Liver (tissue), 9 donors: ENCODE results near the gene SLC22A12. TPM values are rescaled to one million over a fixed set of nuclear protein-coding genes. Genes with fewer than 3 reads are reported as not detected.

Experiments
- DNase-seq: peaks from one replicate; pipeline ENCODE4 v3.0.0-alpha.2; 2017; ENCODE audit warnings: low spot score
- H3K27ac ChIP-seq, 2 donors: one replicate each; pipeline ENCODE4 v1.7.0; 2013; ENCODE audit warnings: inconsistent platforms in 2 of 2, low read length in 2 of 2, control low read depth in 1 of 2, low read depth in 1 of 2, mild to moderate bottlenecking in 1 of 2
- H3K27me3 ChIP-seq, 4 donors: one replicate each; pipeline versions ENCODE4 v1.6.1 to v1.7.0; 2013; ENCODE audit warnings: low read length in 3 of 4, inconsistent platforms in 1 of 4, mild to moderate bottlenecking in 1 of 4, moderate library complexity in 1 of 4; ENCODE audit not compliant: control insufficient read depth in 4 of 4, insufficient read depth in 4 of 4
- H3K36me3 ChIP-seq, 4 donors: one replicate each; pipeline versions ENCODE4 v1.6.1 to v1.7.0; 2013; ENCODE audit warnings: low read length in 3 of 4, mild to moderate bottlenecking in 3 of 4, low read depth in 1 of 4, moderate library complexity in 1 of 4; ENCODE audit not compliant: control insufficient read depth in 4 of 4, insufficient read depth in 3 of 4
- H3K4me1 ChIP-seq, 4 donors: one replicate each; pipeline versions ENCODE4 v1.6.1 to v1.7.0; 2013; ENCODE audit warnings: low read length in 3 of 4, mild to moderate bottlenecking in 3 of 4, moderate library complexity in 1 of 4; ENCODE audit not compliant: control insufficient read depth in 4 of 4, insufficient read depth in 4 of 4
- H3K4me3 ChIP-seq, 3 donors: one replicate each; pipeline versions ENCODE4 v1.6.1 to v1.7.0; 2013; ENCODE audit warnings: low read length in 3 of 3, control low read depth in 1 of 3, low read depth in 1 of 3, mild to moderate bottlenecking in 1 of 3
- H3K9ac ChIP-seq, 2 donors: one replicate each; pipeline ENCODE4 v1.7.0; 2013; ENCODE audit warnings: low read length in 2 of 2, mild to moderate bottlenecking in 2 of 2, moderate library complexity in 2 of 2, control low read depth in 1 of 2, low read depth in 1 of 2
- H3K9me3 ChIP-seq, 4 donors: one replicate each; pipeline versions ENCODE4 v1.6.1 to v1.7.0; 2013; ENCODE audit warnings: low read length in 3 of 4; ENCODE audit not compliant: control insufficient read depth in 4 of 4
- EGR1 ChIP-seq, 2 donors: IDR thresholded peaks; 2 replicates each; pipeline ENCODE4 v1.6.1; 2016 to 2018; ENCODE audit warnings: antibody characterized with exemption in 2 of 2, low read depth in 2 of 2
- FOXA1 ChIP-seq: IDR thresholded peaks from 2 replicates; pipeline ENCODE4 v1.6.1; 2016; ENCODE audit warnings: antibody characterized with exemption
- FOXA2 ChIP-seq: IDR thresholded peaks from 2 replicates; pipeline ENCODE4 v1.6.1; 2016; ENCODE audit warnings: antibody characterized with exemption
- GABPA ChIP-seq, 2 donors: IDR thresholded peaks in 1 of 2; conservative IDR thresholded peaks in 1 of 2; 2 replicates each; pipeline ENCODE4 v1.6.1; 2016; ENCODE audit warnings: antibody characterized with exemption in 2 of 2, mild to moderate bottlenecking in 1 of 2, moderate library complexity in 1 of 2
- HNF4A ChIP-seq, 2 donors: conservative IDR thresholded peaks; 2 replicates each; pipeline ENCODE4 v1.6.1; 2016; ENCODE audit warnings: antibody characterized with exemption in 2 of 2, mild to moderate bottlenecking in 2 of 2
- HNF4G ChIP-seq: IDR thresholded peaks from 2 replicates; pipeline ENCODE4 v1.6.1; 2016; ENCODE audit warnings: antibody characterized with exemption
- MAX ChIP-seq: IDR thresholded peaks from 2 replicates; pipeline ENCODE4 v1.6.1; 2016; ENCODE audit warnings: antibody characterized with exemption
- NR2F2 ChIP-seq: IDR thresholded peaks from 2 replicates; pipeline ENCODE4 v1.6.1; 2016; ENCODE audit warnings: antibody characterized with exemption
- RAD21 ChIP-seq, 2 donors: IDR thresholded peaks; 2 replicates each; pipeline ENCODE4 v1.6.1; 2016; ENCODE audit warnings: antibody characterized with exemption in 2 of 2, mild to moderate bottlenecking in 2 of 2
- RXRA ChIP-seq, 2 donors: IDR thresholded peaks; 2 replicates each; pipeline ENCODE4 v1.6.1; 2017 to 2018; ENCODE audit warnings: antibody characterized with exemption in 2 of 2, mild to moderate bottlenecking in 1 of 2
- SP1 ChIP-seq: IDR thresholded peaks from 2 replicates; pipeline ENCODE4 v1.6.1; 2018; ENCODE audit warnings: antibody characterized with exemption, mild to moderate bottlenecking
- TAF1 ChIP-seq: conservative IDR thresholded peaks from 2 replicates; pipeline ENCODE4 v1.6.1; 2016; ENCODE audit warnings: antibody characterized with exemption, mild to moderate bottlenecking
- YY1 ChIP-seq: IDR thresholded peaks from 2 replicates; pipeline ENCODE4 v1.6.1; 2016; ENCODE audit warnings: antibody characterized with exemption, mild to moderate bottlenecking
- WGBS: extraction: QIAGEN DNeasy Blood & Tissue Kit; methylation state at CpG from one replicate; pipeline ENCODE4 v1.1.7; 2013; 5-methylcytosine and 5-hydroxymethylcytosine counted together
- polyA plus RNA-seq, 2 donors: library from polyadenylated mRNA; stranded (reverse) in 1 of 2; unstranded in 1 of 2; fragments of 200-250 nt in 1 of 2; fragments of >200 nt in 1 of 2; fragmentation: Nextera tagmentation in 1 of 2; extraction: Ambion mirVana in 1 of 2; gene quantifications; one replicate each; pipeline versions ENCODE4 v1.2.1 to v1.2.3, GENCODE V29; 2013 to 2015
- total RNA-seq, 2 donors: library from RNA; depleted of rRNA; stranded (reverse); fragments of >200 nt; gene quantifications; one replicate each; pipeline ENCODE4 v1.2.3, GENCODE V29; 2014
- TF ChIP-seq, protein P1 (sequence below): IDR thresholded peaks from 2 replicates; pipeline ENCODE4 v1.6.1; 2016; ENCODE audit warnings: antibody characterized with exemption
- TF ChIP-seq, protein P2 (sequence below): fragments of 150-350 bp; IDR thresholded peaks from 2 replicates; pipeline ENCODE4 v1.5.1; 2017; ENCODE audit warnings: improper control_type of control experiment, low read depth, low read length; ENCODE audit not compliant: missing input control
- TF ChIP-seq, protein P3 (sequence below): IDR thresholded peaks from 2 replicates; pipeline ENCODE4 v1.6.1; 2016; ENCODE audit warnings: antibody characterized with exemption, mild to moderate bottlenecking
- TF ChIP-seq, protein P4 (sequence below): IDR thresholded peaks from 2 replicates; pipeline ENCODE4 v1.6.1; 2016; ENCODE audit warnings: antibody characterized with exemption
- donor health status: healthy.
- donor health status: healthy.
- donor health status: healthy.
- donor health status: healthy.
- donor health status: healthy.

Gene SLC22A12
- total and polyA plus RNA-seq, 4 donors: under 0.01 to 0.02 TPM; not detected in 2

- no peak overlapping the region for H3K9ac ChIP-seq
- DNase-seq: no peak
- no peak overlapping the region for H3K4me3 ChIP-seq
- H3K9me3 ChIP-seq: no peaks in the 10 kb centered on the region
- peaks cover 0 to 6% (median 2%) of the 10 kb centered on the region in 4 donors for H3K4me1 ChIP-seq
- H3K27me3 ChIP-seq: peaks cover 0 to 3% (median 1%) of the 10 kb centered on the region in 4 donors
- TF ChIP-seq, protein P1, sequence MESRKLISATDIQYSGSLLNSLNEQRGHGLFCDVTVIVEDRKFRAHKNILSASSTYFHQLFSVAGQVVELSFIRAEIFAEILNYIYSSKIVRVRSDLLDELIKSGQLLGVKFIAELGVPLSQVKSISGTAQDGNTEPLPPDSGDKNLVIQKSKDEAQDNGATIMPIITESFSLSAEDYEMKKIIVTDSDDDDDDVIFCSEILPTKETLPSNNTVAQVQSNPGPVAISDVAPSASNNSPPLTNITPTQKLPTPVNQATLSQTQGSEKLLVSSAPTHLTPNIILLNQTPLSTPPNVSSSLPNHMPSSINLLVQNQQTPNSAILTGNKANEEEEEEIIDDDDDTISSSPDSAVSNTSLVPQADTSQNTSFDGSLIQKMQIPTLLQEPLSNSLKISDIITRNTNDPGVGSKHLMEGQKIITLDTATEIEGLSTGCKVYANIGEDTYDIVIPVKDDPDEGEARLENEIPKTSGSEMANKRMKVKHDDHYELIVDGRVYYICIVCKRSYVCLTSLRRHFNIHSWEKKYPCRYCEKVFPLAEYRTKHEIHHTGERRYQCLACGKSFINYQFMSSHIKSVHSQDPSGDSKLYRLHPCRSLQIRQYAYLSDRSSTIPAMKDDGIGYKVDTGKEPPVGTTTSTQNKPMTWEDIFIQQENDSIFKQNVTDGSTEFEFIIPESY: no peak
- TF ChIP-seq RAD21 (IDR thresholded peaks at IDR 0.05) (peak; percentile 71 to 79), YY1 (no peak), NR2F2 (no peak)
- TF ChIP-seq, protein P2, sequence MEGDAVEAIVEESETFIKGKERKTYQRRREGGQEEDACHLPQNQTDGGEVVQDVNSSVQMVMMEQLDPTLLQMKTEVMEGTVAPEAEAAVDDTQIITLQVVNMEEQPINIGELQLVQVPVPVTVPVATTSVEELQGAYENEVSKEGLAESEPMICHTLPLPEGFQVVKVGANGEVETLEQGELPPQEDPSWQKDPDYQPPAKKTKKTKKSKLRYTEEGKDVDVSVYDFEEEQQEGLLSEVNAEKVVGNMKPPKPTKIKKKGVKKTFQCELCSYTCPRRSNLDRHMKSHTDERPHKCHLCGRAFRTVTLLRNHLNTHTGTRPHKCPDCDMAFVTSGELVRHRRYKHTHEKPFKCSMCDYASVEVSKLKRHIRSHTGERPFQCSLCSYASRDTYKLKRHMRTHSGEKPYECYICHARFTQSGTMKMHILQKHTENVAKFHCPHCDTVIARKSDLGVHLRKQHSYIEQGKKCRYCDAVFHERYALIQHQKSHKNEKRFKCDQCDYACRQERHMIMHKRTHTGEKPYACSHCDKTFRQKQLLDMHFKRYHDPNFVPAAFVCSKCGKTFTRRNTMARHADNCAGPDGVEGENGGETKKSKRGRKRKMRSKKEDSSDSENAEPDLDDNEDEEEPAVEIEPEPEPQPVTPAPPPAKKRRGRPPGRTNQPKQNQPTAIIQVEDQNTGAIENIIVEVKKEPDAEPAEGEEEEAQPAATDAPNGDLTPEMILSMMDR: peak; percentile 32
- 23% methylated on average over 6 of the region's 6 CpGs for WGBS
- no peak overlapping the region for H3K27ac ChIP-seq
- H3K36me3 ChIP-seq: no peaks in the 10 kb centered on the region
Measured at GRCh38 chr11:64649291-64649697, 58.3 kb downstream of the SLC22A12 start.

- TF ChIP-seq NR2F2 (no peak), SP1 (no peak), GABPA (IDR thresholded peaks at IDR 0.05 in 1 of 2, conservative IDR thresholded peaks at IDR 0.05 in 1 of 2) (no peak), HNF4A (conservative IDR thresholded peaks at IDR 0.05) (no peak), RXRA (IDR thresholded peaks at IDR 0.05) (no peak), MAX (no peak), YY1 (no peak), HNF4G (no peak), FOXA1 (no peak), EGR1 (IDR thresholded peaks at IDR 0.05; ENCODE audit: low read depth in 2 of 2) (no peak), RAD21 (IDR thresholded peaks at IDR 0.05) (peak in 1 of 2 donors; percentile 48), FOXA2 (no peak), TAF1 (no peak)
- TF ChIP-seq, protein P3, sequence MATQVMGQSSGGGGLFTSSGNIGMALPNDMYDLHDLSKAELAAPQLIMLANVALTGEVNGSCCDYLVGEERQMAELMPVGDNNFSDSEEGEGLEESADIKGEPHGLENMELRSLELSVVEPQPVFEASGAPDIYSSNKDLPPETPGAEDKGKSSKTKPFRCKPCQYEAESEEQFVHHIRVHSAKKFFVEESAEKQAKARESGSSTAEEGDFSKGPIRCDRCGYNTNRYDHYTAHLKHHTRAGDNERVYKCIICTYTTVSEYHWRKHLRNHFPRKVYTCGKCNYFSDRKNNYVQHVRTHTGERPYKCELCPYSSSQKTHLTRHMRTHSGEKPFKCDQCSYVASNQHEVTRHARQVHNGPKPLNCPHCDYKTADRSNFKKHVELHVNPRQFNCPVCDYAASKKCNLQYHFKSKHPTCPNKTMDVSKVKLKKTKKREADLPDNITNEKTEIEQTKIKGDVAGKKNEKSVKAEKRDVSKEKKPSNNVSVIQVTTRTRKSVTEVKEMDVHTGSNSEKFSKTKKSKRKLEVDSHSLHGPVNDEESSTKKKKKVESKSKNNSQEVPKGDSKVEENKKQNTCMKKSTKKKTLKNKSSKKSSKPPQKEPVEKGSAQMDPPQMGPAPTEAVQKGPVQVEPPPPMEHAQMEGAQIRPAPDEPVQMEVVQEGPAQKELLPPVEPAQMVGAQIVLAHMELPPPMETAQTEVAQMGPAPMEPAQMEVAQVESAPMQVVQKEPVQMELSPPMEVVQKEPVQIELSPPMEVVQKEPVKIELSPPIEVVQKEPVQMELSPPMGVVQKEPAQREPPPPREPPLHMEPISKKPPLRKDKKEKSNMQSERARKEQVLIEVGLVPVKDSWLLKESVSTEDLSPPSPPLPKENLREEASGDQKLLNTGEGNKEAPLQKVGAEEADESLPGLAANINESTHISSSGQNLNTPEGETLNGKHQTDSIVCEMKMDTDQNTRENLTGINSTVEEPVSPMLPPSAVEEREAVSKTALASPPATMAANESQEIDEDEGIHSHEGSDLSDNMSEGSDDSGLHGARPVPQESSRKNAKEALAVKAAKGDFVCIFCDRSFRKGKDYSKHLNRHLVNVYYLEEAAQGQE: no peak
- TF ChIP-seq, protein P4, sequence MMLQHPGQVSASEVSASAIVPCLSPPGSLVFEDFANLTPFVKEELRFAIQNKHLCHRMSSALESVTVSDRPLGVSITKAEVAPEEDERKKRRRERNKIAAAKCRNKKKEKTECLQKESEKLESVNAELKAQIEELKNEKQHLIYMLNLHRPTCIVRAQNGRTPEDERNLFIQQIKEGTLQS: no peak
- TF ChIP-seq, protein P1: no peak
- TF ChIP-seq, protein P2: peak; percentile 34
- no peaks in the 10 kb centered on the region for H3K27me3 ChIP-seq
- H3K4me3 ChIP-seq: no peak overlapping the region
- no peak overlapping the region for H3K9ac ChIP-seq
- H3K36me3 ChIP-seq: no peaks in the 10 kb centered on the region
- 58% methylated on average over 18 of the region's 18 CpGs for WGBS
- H3K4me1 ChIP-seq: peaks cover 2 to 22% (median 11%) of the 10 kb centered on the region in 4 donors
- no peak overlapping the region for H3K27ac ChIP-seq
- no peaks in the 10 kb centered on the region for H3K9me3 ChIP-seq
- no peak for DNase-seq
Measured at GRCh38 chr11:64650923-64651523, 60.0 kb downstream of the SLC22A12 start.
